Neural progenitor cell (in vitro differentiated cells): Measurements from ENCODE around the gene TRAPPC6A.

Experiments used
- EZH2 ChIP-seq: fragments of 200-600 bp; sonication (generic); IDR thresholded peaks from 2 replicates; pipeline ENCODE4 v1.6.1; 2017; ENCODE audit warnings: antibody characterized with exemption, mild to moderate bottlenecking, moderate library complexity
- TF ChIP-seq, protein P1 (sequence below): fragments of 200-600 bp; sonication (generic); IDR thresholded peaks from 2 replicates; pipeline ENCODE4 v1.5.1; 2017; ENCODE audit warnings: antibody characterized with exemption, mild to moderate bottlenecking

GRCh38 chr19:45172173-45172572 lies 5.9 kb downstream of the TRAPPC6A start:
- TF ChIP-seq, protein P1, sequence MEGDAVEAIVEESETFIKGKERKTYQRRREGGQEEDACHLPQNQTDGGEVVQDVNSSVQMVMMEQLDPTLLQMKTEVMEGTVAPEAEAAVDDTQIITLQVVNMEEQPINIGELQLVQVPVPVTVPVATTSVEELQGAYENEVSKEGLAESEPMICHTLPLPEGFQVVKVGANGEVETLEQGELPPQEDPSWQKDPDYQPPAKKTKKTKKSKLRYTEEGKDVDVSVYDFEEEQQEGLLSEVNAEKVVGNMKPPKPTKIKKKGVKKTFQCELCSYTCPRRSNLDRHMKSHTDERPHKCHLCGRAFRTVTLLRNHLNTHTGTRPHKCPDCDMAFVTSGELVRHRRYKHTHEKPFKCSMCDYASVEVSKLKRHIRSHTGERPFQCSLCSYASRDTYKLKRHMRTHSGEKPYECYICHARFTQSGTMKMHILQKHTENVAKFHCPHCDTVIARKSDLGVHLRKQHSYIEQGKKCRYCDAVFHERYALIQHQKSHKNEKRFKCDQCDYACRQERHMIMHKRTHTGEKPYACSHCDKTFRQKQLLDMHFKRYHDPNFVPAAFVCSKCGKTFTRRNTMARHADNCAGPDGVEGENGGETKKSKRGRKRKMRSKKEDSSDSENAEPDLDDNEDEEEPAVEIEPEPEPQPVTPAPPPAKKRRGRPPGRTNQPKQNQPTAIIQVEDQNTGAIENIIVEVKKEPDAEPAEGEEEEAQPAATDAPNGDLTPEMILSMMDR: no peak
- no peak for TF ChIP-seq EZH2
